Ishikawa (cell line): ENCODE measurements around the gene HIF3A.

Experiments used
- CEBPB ChIP-seq: IDR thresholded peaks from 2 replicates; pipeline ENCODE4 v1.6.1; 2012
- CREB1 ChIP-seq: IDR thresholded peaks from 2 replicates; pipeline ENCODE4 v1.6.1; 2012; ENCODE audit warnings: low read depth
- EGR1 ChIP-seq: IDR thresholded peaks from 2 replicates; pipeline ENCODE4 v1.6.1; 2012
- EP300 ChIP-seq: IDR thresholded peaks from 2 replicates; pipeline ENCODE4 v1.6.1; 2012; ENCODE audit warnings: borderline replicate concordance
- FOXM1 ChIP-seq: IDR thresholded peaks from 2 replicates; pipeline ENCODE4 v1.6.1; 2012; ENCODE audit warnings: low read depth, borderline replicate concordance
- NFIC ChIP-seq: IDR thresholded peaks from 2 replicates; pipeline ENCODE4 v1.6.1; 2012
- RAD21 ChIP-seq: IDR thresholded peaks from 2 replicates; pipeline ENCODE4 v1.6.1; 2012; ENCODE audit warnings: low read depth
- TAF1 ChIP-seq: IDR thresholded peaks from 2 replicates; pipeline ENCODE4 v1.6.1; 2012; ENCODE audit warnings: low read depth, mild to moderate bottlenecking
- TCF12 ChIP-seq: IDR thresholded peaks from 2 replicates; pipeline ENCODE4 v1.6.1; 2012; ENCODE audit warnings: low read depth
- TEAD4 ChIP-seq: IDR thresholded peaks from 2 replicates; pipeline ENCODE4 v1.6.1; 2012
- YY1 ChIP-seq: IDR thresholded peaks from 2 replicates; pipeline ENCODE4 v1.6.1; 2012; ENCODE audit warnings: low read depth
- ZBTB7A ChIP-seq: IDR thresholded peaks from 2 replicates; pipeline ENCODE4 v1.6.1; 2012; ENCODE audit warnings: low read depth
- TF ChIP-seq, protein P1 (sequence below): IDR thresholded peaks from 2 replicates; pipeline ENCODE4 v1.6.1; 2012
- TF ChIP-seq, protein P2 (sequence below): IDR thresholded peaks from 2 replicates; pipeline ENCODE4 v1.6.1; 2012; ENCODE audit warnings: low read depth, mild to moderate bottlenecking
- TF ChIP-seq, protein P3 (sequence below): IDR thresholded peaks from 2 replicates; pipeline ENCODE4 v1.6.1; 2012

Gene HIF3A

DNA sequence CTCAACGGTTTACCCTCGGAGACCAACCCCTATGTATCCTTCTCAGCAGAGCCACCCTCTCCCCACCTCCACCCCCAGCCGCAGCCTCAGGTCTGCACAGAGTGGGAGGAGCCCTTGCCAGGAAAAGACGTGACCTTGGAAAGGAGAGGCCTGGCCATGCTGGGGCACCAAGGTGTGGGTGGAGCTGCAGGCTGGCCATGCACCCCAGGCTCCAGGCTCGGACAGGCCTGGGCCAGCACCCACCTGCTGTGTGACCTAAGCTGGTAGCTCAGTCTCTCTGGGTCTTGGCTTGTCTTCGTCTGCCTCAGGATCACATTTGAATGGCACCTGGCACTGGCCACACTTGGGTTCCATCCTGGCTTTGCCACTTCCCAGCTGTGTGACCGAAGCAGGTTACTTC lies 87.0 kb downstream of the HIF3A start:
- TF ChIP-seq TEAD4 (no peak), EGR1 (no peak), RAD21 (no peak), CEBPB (no peak)

DNA sequence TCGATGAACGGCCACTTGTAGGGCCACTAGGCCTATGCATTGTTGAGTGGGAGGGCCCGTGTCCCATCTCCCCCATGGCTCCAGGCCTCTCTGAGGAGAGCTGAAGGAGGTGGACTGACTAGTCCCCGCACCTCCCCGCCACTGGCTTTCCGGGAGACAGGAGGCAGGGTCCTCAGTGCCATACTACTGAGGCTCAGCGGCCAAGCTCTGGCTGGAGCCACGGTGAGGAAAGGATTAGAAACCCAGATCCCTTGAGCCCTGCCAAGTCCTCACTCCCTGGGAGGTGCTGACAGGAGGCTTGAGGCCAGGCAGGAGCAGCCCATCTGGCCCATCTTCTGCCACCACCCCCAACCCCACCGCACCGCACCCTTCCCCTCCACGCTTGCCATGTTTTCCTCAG lies 87.6 kb downstream of the HIF3A start:
- TF ChIP-seq ZBTB7A (no peak), YY1 (no peak), EGR1 (no peak), CREB1 (no peak), FOXM1 (no peak), TCF12 (no peak), TEAD4 (no peak), EP300 (no peak), RAD21 (no peak), CEBPB (no peak), NFIC (no peak), TAF1 (no peak)
- TF ChIP-seq, protein P1, sequence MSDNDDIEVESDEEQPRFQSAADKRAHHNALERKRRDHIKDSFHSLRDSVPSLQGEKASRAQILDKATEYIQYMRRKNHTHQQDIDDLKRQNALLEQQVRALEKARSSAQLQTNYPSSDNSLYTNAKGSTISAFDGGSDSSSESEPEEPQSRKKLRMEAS: no peak
- TF ChIP-seq, protein P2, sequence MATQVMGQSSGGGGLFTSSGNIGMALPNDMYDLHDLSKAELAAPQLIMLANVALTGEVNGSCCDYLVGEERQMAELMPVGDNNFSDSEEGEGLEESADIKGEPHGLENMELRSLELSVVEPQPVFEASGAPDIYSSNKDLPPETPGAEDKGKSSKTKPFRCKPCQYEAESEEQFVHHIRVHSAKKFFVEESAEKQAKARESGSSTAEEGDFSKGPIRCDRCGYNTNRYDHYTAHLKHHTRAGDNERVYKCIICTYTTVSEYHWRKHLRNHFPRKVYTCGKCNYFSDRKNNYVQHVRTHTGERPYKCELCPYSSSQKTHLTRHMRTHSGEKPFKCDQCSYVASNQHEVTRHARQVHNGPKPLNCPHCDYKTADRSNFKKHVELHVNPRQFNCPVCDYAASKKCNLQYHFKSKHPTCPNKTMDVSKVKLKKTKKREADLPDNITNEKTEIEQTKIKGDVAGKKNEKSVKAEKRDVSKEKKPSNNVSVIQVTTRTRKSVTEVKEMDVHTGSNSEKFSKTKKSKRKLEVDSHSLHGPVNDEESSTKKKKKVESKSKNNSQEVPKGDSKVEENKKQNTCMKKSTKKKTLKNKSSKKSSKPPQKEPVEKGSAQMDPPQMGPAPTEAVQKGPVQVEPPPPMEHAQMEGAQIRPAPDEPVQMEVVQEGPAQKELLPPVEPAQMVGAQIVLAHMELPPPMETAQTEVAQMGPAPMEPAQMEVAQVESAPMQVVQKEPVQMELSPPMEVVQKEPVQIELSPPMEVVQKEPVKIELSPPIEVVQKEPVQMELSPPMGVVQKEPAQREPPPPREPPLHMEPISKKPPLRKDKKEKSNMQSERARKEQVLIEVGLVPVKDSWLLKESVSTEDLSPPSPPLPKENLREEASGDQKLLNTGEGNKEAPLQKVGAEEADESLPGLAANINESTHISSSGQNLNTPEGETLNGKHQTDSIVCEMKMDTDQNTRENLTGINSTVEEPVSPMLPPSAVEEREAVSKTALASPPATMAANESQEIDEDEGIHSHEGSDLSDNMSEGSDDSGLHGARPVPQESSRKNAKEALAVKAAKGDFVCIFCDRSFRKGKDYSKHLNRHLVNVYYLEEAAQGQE: no peak
- TF ChIP-seq, protein P3, sequence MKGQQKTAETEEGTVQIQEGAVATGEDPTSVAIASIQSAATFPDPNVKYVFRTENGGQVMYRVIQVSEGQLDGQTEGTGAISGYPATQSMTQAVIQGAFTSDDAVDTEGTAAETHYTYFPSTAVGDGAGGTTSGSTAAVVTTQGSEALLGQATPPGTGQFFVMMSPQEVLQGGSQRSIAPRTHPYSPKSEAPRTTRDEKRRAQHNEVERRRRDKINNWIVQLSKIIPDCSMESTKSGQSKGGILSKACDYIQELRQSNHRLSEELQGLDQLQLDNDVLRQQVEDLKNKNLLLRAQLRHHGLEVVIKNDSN: no peak

GRCh38 chr19:46385636-46386035 lies 88.8 kb downstream of the HIF3A start:
- TF ChIP-seq TEAD4 (no peak), TCF12 (no peak), EP300 (no peak), TAF1 (no peak), FOXM1 (no peak), EGR1 (no peak), RAD21 (no peak), CEBPB (no peak), NFIC (no peak), YY1 (no peak)
- TF ChIP-seq, protein P1: no peak
- TF ChIP-seq, protein P3: no peak
- TF ChIP-seq, protein P2: no peak

DNA sequence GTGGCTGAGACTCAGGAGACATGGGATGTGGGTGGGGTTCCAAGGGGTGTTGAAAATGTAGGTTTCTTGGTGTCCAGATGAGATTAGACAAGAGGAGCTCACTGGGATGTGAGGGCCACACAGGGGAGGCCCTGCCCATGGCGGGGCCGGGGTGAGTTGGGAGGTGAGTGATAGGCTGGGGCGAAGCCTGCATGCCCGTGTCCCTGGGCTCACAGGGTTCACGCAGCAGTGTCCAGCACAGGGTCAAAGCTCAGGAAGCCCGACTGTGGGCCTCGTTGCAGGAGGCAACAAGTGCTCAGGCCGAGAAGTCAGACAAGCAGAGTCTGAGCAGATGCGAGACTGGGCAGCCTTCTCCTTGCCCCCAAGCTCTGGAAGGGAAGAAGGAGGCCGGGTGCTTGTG lies 89.3 kb downstream of the HIF3A start:
- no peak for TF ChIP-seq RAD21
- TF ChIP-seq TAF1: no peak
- no peak for TF ChIP-seq TCF12

DNA sequence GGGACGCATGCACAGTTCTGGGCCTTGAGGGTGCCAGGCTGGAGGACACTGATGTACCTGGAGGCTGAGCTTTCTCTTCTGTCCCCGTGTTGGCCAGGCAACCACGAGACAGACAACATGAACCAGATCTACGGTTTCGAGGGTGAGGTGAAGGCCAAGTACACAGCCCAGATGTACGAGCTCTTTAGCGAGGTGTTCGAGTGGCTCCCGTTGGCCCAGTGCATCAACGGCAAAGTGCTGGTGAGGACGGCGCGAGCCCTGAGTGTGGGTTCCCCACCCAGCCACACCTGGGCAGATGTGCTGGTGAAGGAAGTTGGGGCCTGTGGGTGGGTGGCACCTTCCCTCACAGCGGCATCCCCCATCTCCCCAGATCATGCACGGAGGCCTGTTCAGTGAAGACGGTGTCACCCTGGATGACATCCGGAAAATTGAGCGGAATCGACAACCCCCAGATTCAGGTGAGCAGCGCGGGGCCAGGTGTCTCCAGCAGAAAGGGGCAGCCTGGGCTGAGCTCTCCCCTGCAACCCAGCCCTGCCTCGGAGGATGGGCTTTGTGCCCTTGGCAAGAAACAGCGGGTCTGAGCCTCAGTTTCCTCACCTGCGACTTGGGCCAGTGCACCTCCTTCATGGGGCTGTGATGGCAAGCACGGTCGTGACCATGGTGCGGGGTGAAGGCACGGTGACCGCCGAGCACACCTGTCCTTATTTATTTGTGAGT lies 90.3 kb downstream of the HIF3A start:
- TF ChIP-seq CREB1 (no peak), TEAD4 (no peak), TCF12 (no peak), RAD21 (no peak), EGR1 (no peak), CEBPB (no peak), YY1 (no peak), FOXM1 (no peak), EP300 (no peak)
- TF ChIP-seq, protein P1: no peak

GRCh38 chr19:46387713-46388130 lies 90.9 kb downstream of the HIF3A start:
- TF ChIP-seq, protein P1: no peak
- no peak for TF ChIP-seq ZBTB7A
- TF ChIP-seq EGR1: no peak
